ENCODE measurements around the gene MSRB3. TPM values are rescaled to one million over a fixed set of nuclear protein-coding genes. Genes with fewer than 3 reads are reported as not detected.
A peak's percentile ranks its signal among the peaks of the same experiment; 100 is the strongest.

Gene MSRB3
- total RNA-seq, result 10 to 100 TPM in 1 of 2 donors, 1 to 10 TPM in 1; 3.6 to 14.5 TPM

DNA sequence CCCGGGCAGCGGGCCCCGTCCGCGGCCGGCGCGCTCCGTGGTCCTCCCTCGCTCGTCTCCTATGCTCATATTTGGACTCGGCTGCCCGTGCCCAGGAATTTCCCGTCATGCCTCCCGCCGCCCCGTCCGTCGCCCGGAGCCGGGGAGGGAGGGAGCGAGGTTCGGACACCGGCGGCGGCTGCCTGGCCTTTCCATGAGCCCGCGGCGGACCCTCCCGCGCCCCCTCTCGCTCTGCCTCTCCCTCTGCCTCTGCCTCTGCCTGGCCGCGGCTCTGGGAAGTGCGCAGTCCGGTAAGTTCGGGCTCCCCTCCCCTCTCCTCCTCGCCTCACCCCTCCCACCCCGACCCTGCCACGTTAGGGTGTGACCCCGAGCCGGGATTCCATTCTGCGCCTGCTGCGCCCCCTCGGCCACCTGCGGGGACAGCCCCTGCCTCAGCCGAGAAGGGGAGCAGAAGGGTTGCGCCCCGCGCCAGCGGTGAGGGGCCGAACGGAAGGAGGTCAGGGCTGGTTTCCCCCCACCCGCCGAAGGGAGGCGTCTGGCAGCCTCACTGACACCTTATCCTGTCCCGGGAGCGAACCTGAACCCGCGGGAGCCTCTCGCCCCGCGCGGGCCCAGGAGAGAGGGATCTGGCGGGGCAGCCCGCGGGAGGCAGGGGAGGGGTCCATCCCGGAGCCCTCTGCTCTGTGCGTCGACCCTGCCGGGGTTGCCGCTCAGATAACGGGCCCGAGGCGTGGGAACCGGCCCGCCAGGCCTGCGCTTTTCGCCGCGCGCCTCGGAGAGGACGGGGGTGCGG, at the start of gene MSRB3:
MSRB3 (plus strand) TSS at position 108 of the 793 bp plus-strand sequence. CDS start 29,897 bp downstream, outside the sequence.
- intact Hi-C loops (cut with DNase I), result no loop called here
- H3K4me3 ChIP-seq, result peak within 1 kb of the TSS; percentile 31 to 80
- peak within 1 kb of the TSS; percentile 33 to 67 (median 60) for H3K27ac ChIP-seq
- ATAC-seq, result peak; percentile 87
- H3K9me3 ChIP-seq, result no peaks in the 10 kb centered on the region
- TF ChIP-seq POLR2A (IDR thresholded peaks at IDR 0.05), result peak in 2 of 3 donors; percentile 35 to 37
- TF ChIP-seq, protein P1, sequence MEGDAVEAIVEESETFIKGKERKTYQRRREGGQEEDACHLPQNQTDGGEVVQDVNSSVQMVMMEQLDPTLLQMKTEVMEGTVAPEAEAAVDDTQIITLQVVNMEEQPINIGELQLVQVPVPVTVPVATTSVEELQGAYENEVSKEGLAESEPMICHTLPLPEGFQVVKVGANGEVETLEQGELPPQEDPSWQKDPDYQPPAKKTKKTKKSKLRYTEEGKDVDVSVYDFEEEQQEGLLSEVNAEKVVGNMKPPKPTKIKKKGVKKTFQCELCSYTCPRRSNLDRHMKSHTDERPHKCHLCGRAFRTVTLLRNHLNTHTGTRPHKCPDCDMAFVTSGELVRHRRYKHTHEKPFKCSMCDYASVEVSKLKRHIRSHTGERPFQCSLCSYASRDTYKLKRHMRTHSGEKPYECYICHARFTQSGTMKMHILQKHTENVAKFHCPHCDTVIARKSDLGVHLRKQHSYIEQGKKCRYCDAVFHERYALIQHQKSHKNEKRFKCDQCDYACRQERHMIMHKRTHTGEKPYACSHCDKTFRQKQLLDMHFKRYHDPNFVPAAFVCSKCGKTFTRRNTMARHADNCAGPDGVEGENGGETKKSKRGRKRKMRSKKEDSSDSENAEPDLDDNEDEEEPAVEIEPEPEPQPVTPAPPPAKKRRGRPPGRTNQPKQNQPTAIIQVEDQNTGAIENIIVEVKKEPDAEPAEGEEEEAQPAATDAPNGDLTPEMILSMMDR (IDR thresholded peaks at IDR 0.05), result no peak
- peaks cover 8% of the 10 kb centered on the region for H3K4me1 ChIP-seq
- peak; percentile 42 to 61 (median 55) for DNase-seq
- H3K27me3 ChIP-seq, result no peaks in the 10 kb centered on the region
- H3K36me3 ChIP-seq (replicated peaks in 1 of 2; ENCODE audit: insufficient read depth in 1 of 2, low read depth in 2 of 2), result no peaks in the 10 kb centered on the region
- 1% methylated on average over 29 to 75 of the region's 85 CpGs for WGBS, 2 donors

DNA sequence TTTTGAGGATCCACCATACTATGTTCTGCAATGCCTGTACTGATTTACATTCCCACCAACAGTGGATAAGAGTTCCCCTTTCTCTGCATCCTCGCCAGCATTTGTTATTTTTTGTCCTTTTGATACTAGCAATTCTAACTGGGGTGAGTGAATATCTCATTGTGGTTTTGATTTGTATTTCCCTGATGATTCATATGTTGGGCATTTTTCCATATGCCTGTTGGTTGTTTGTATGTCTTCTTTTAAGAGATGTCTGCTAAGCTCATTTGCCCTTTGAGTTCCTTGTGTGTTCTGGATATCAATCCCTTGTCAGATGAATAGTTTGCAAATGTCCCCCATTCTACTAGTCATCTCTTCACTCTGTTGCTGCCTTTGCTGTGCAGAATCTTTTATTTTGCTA, 49.0 kb upstream of the MSRB3 start:
- Histone ChIP-seq H3K36me3 (replicated peaks in 1 of 2; ENCODE audit: insufficient read depth in 1 of 2, low read depth in 2 of 2) (no peaks in the 10 kb centered on the region), H3K4me3 (no peak overlapping the region), H3K4me1 (no peaks in the 10 kb centered on the region), H3K27ac (no peak overlapping the region), H3K9me3 (peaks cover 0 to 4% (median 0%) of the 10 kb centered on the region in 3 donors), H3K27me3 (no peaks in the 10 kb centered on the region)
- ATAC-seq (no peak), DNase-seq (no peak)
- intact Hi-C loops (cut with DNase I), result no loop called here
- no peak for TF ChIP-seq POLR2A (IDR thresholded peaks at IDR 0.05)
- TF ChIP-seq, protein P1 (IDR thresholded peaks at IDR 0.05), result no peak
- 92 to 95% methylated on average over 1 of the region's 1 CpG for WGBS, 2 donors

GRCh38 chr12:65232476-65233077, 45.9 kb upstream of the MSRB3 start:
- Histone ChIP-seq H3K4me3 (no peak overlapping the region), H3K9me3 (peaks cover 0 to 4% (median 0%) of the 10 kb centered on the region in 3 donors), H3K36me3 (replicated peaks in 1 of 2; ENCODE audit: insufficient read depth in 1 of 2, low read depth in 2 of 2) (no peaks in the 10 kb centered on the region), H3K27me3 (no peaks in the 10 kb centered on the region), H3K4me1 (no peaks in the 10 kb centered on the region), H3K27ac (no peak overlapping the region)
- no peak for TF ChIP-seq POLR2A (IDR thresholded peaks at IDR 0.05)
- TF ChIP-seq, protein P1 (IDR thresholded peaks at IDR 0.05), result peak in 6 of 7 experiments; percentile 34 to 55 (median 48)
- 20 to 22% methylated on average over 3 of the region's 3 CpGs for whole genome bisulfite sequencing, 2 donors
- intact Hi-C loops (cut with DNase I), result no loop called here
- ATAC-seq, result no peak
- no peak for DNase-seq

GRCh38 chr12:65237153-65237552, 41.3 kb upstream of the MSRB3 start:
- no peak for ATAC-seq

More at GRCh38 chr12:65237153-65237552, 41.3 kb upstream of the MSRB3 start:
- Histone ChIP-seq H3K27ac (no peak overlapping the region), H3K4me3 (no peak overlapping the region), H3K36me3 (replicated peaks in 1 of 2; ENCODE audit: insufficient read depth in 1 of 2, low read depth in 2 of 2) (peaks cover 2 to 4% of the 10 kb centered on the region in 2 donors), H3K27me3 (no peaks in the 10 kb centered on the region), H3K4me1 (no peaks in the 10 kb centered on the region), H3K9me3 (no peaks in the 10 kb centered on the region)
- intact Hi-C loops (cut with DNase I), result no loop called here
- no peak for TF ChIP-seq POLR2A (IDR thresholded peaks at IDR 0.05)
- TF ChIP-seq, protein P1 (IDR thresholded peaks at IDR 0.05), result no peak
- DNase-seq, result no peak
- WGBS, 2 donors, result 95 to 98% methylated on average over 1 of the region's 1 CpG

Measured in body of pancreas (tissue), 4 donors.